ENCODE results near the gene PTPRK.
A peak's percentile ranks its signal among the peaks of the same experiment; 100 is the strongest.

Gene PTPRK

GRCh38 chr6:128456510-128457230 lies 63.7 kb downstream of the PTPRK start:
- Histone ChIP-seq H3K9me3 (no peaks in the 10 kb centered on the region), H3K4me3 (ENCODE audit: low read depth, low read length) (no peak overlapping the region), H3K27me3 (no peaks in the 10 kb centered on the region), H3K36me3 (no peaks in the 10 kb centered on the region), H3K4me1 (no peaks in the 10 kb centered on the region; the same call in 1 of the 2 replicates)
- no peak for DNase-seq
- TF ChIP-seq, protein P1, sequence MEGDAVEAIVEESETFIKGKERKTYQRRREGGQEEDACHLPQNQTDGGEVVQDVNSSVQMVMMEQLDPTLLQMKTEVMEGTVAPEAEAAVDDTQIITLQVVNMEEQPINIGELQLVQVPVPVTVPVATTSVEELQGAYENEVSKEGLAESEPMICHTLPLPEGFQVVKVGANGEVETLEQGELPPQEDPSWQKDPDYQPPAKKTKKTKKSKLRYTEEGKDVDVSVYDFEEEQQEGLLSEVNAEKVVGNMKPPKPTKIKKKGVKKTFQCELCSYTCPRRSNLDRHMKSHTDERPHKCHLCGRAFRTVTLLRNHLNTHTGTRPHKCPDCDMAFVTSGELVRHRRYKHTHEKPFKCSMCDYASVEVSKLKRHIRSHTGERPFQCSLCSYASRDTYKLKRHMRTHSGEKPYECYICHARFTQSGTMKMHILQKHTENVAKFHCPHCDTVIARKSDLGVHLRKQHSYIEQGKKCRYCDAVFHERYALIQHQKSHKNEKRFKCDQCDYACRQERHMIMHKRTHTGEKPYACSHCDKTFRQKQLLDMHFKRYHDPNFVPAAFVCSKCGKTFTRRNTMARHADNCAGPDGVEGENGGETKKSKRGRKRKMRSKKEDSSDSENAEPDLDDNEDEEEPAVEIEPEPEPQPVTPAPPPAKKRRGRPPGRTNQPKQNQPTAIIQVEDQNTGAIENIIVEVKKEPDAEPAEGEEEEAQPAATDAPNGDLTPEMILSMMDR (IDR thresholded peaks at IDR 0.05; ENCODE audit: low read depth, low read length) = no peak

- no peaks in the 10 kb centered on the region for H3K4me1 ChIP-seq
- DNase-seq = no peak
These were observed 64.4 kb downstream of the PTPRK start for GRCh38 chr6:128455959-128456358.

GRCh38 chr6:128452713-128453112 lies 67.7 kb downstream of the PTPRK start:
- no peak overlapping the region for H3K4me3 ChIP-seq (ENCODE audit: low read depth, low read length)
- no peaks in the 10 kb centered on the region for H3K27me3 ChIP-seq
- DNase-seq = no peak
- no peaks in the 10 kb centered on the region for H3K4me1 ChIP-seq
- H3K36me3 ChIP-seq = no peaks in the 10 kb centered on the region
- TF ChIP-seq, protein P1 (IDR thresholded peaks at IDR 0.05; ENCODE audit: low read depth, low read length) = no peak
- no peaks in the 10 kb centered on the region for H3K9me3 ChIP-seq

More at GRCh38 chr6:128455959-128456358, 64.4 kb downstream of the PTPRK start:
- TF ChIP-seq, protein P1 (IDR thresholded peaks at IDR 0.05; ENCODE audit: low read depth, low read length) = no peak
- H3K9me3 ChIP-seq = no peaks in the 10 kb centered on the region
- H3K27me3 ChIP-seq = no peaks in the 10 kb centered on the region
- H3K36me3 ChIP-seq = no peaks in the 10 kb centered on the region
- H3K4me3 ChIP-seq (ENCODE audit: low read depth, low read length) = no peak overlapping the region

DNA sequence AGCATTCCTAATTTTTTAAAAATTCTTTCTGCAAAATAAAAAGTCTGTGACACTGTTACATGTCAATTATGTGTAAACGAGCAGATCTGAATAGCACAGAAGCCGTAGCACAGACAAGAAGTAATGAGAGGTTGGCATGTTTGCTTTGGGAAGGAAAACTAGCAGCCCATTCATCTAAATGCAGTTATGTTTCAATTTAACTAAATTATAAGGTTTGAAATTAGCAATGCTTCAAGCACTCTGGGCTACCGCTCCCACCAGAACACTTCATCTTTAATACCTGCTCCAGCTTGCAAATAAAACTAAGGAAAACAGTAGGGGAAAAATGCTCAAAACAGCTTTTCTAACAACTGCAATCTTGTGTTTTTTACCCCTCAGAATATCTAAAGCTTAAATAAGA lies 73.9 kb downstream of the PTPRK start:
- Histone ChIP-seq H3K36me3 (no peaks in the 10 kb centered on the region), H3K4me3 (ENCODE audit: low read depth, low read length) (peak overlapping the region; percentile 10; the same call in 1 of the 2 replicates), H3K4me1 (peaks cover 17% of the 10 kb centered on the region), H3K9me3 (no peaks in the 10 kb centered on the region), H3K27me3 (no peaks in the 10 kb centered on the region)
- TF ChIP-seq, protein P1 (IDR thresholded peaks at IDR 0.05; ENCODE audit: low read depth, low read length) = no peak
- DNase-seq = no peak

- peaks cover 18% of the 10 kb centered on the region for H3K4me1 ChIP-seq
- TF ChIP-seq, protein P1 (IDR thresholded peaks at IDR 0.05; ENCODE audit: low read depth, low read length) = no peak
These were observed 76.8 kb downstream of the PTPRK start for GRCh38 chr6:128443553-128443952.

DNA sequence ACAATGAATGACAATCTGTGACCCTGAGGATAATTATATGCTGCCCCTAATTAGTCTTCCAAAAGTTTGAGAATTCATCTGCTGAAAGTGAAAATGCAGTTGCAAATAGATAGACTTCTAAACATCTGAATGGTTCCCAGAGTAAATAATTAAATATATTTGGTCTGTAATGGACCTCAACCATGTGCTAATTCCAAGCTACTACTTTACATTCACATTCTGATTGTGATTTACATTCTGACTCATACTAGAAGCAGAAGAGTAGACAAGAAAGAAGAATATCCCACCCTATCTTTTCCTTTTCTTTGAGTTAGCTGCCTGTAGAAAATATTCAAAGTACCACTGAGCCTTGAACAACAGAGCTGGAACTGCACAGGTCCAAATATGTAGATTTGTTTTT lies 80.8 kb downstream of the PTPRK start:
- Histone ChIP-seq H3K36me3 (no peaks in the 10 kb centered on the region), H3K27me3 (no peaks in the 10 kb centered on the region), H3K9me3 (no peaks in the 10 kb centered on the region; the same call in 1 of the 2 replicates), H3K4me1 (peaks cover 7% of the 10 kb centered on the region), H3K4me3 (ENCODE audit: low read depth, low read length) (no peak overlapping the region)
- TF ChIP-seq, protein P1 (IDR thresholded peaks at IDR 0.05; ENCODE audit: low read depth, low read length) = no peak
- no peak for DNase-seq

More at GRCh38 chr6:128443553-128443952, 76.8 kb downstream of the PTPRK start:
- H3K4me3 ChIP-seq (ENCODE audit: low read depth, low read length) = no peak overlapping the region
- H3K36me3 ChIP-seq = no peaks in the 10 kb centered on the region
- DNase-seq = no peak
- H3K27me3 ChIP-seq = no peaks in the 10 kb centered on the region
- no peaks in the 10 kb centered on the region for H3K9me3 ChIP-seq

Measured in BE2C (cell line).